Brain pericyte (primary cell): ENCODE results near the gene OTUD7B.
"Not testable (repeated sequence)": the region's sequence is repeated elsewhere in the genome, so short reads cannot be mapped to it uniquely, and the experiment has no call there.

Experiments
- DNase-seq: peaks from one replicate; pipeline ENCODE4 v3.0.0-alpha.2; 2012; ENCODE audit warnings: low read depth, low spot score

Gene OTUD7B

DNA sequence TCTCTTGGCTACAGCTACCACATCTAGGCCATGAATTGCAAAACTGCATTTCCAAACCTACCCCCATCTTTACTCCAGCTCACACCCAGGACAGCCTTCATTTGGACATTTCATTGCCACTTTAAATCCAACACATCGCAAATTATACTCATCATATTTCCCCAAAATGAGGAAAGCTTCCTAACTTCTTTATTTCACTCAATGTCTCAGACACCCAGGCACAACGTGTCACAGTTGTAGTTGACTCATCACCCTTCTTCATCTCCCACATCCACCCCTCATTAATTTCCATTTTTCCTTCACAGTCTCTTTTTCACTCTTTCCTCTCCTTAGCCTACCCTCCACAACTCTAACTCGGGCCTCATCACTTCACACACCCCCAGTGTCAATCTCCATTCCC is 6.7 kb downstream of the OTUD7B start:
- no peak for DNase-seq

GRCh38 chr1:150002217-150002616 is 8.3 kb downstream of the OTUD7B start:
- no peak for DNase-seq

- no peak for DNase-seq
These were observed 9.1 kb downstream of the OTUD7B start for GRCh38 chr1:150001415-150001814.

GRCh38 chr1:149997585-149998262 is 12.8 kb downstream of the OTUD7B start:
- no peak for DNase-seq

- DNase-seq: no peak
These were observed 14.6 kb downstream of the OTUD7B start for GRCh38 chr1:149995927-149996326.

- no peak for DNase-seq
These were observed 16.8 kb downstream of the OTUD7B start for GRCh38 chr1:149993764-149994163.

GRCh38 chr1:149993181-149993580 is 17.3 kb downstream of the OTUD7B start:
- no peak for DNase-seq

DNA sequence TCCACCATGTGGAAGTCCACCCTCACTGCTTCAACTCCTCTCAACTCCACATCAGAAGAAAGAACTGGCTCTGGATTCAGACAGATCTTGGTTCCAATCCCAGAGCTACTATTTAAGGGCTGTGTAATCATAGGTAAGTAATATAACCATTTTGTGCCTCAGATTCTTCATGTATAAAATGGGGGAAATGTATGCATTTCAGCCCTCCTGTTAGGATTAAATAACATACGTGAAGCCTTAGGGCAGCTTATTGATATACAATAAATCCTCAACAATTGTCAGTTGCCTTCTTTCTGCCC is 23.3 kb downstream of the OTUD7B start:
- no peak for DNase-seq

DNA sequence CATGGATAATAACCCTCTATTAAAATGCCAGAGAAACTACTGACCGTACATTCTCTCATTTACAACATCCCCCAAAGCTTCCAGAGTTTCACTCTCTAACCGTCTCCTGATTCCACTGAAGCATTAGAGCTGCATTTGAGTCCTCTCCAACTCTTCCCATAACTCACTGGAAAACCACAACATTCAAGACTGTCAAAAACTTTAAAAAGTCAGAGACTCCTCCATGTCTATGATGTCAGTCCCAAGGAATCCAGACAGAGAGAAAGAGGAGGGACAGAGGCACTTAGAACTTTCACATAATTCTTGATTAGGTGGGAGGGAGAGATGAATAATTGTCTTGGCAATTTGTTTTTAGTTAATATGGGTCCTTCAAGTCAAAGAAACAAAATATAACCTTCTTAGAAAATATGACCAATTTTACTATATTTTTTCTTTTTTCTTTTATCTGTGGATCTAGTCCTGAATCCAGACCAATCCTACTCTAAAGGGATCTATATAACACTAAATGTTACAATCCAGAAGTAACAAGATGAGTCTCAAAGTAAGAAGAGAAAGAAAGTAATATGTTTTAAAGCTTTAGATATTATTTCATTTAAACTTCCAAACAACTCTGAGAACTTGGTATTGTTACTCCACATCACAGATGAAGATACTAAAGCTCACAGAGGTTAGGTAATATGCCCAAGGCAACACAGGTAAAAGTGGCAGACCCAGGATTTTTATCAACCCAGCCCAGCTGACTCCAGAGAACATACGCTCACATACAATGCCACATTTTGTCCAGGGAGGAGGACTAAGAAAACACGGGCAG is 23.8 kb downstream of the OTUD7B start:
- DNase-seq: no peak

DNA sequence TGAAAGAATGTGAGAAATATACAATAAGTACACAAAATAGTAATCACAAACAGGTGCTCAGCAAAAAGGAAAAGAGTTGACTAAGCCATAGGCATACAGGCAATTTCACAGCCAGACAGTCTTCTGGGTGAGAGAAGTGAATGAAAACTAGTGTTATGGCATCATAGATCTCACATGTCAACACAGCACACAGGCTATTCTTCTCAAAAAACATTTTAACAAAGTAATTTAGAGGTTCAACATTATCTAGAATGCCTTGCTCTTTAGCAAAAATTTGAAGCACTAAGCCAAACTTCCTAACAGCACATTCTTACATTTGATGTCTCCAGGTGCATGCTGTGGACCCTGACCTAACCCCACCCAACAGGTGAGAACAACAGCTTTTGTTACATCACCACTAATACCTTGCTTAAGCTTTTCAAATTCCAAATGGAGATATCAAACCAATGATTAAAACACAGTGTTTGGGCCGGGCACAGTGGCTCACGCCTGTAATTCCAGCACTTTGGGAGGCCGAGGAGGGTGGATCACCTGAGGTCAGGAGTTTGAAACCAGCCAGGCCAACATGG is 30.5 kb downstream of the OTUD7B start:
- no peak for DNase-seq

- no peak for DNase-seq
These were observed 31.1 kb downstream of the OTUD7B start for GRCh38 chr1:149979245-149979971.

DNA sequence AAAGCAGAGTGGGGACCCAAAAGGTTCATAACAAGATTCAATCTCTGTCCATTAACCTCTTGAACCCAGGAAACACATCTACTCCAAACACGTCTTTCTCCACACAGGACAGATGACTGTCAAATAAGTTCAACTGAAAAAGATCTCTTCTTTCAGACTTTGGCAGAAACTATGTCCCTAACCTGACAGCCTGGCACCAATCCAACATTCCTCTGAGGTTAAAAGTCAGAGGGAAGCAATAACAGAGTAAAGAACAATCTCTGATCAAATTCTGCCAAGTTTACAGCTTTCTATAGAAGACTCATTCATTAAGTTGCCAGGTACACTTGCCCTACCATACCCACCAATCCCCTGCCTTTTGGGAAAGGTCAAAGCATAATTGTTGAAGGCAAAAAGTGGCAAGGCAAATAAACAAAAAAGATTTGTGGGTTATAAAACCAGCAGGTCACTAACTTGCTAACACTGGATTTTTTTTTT is 31.9 kb downstream of the OTUD7B start:
- DNase-seq: no peak

DNA sequence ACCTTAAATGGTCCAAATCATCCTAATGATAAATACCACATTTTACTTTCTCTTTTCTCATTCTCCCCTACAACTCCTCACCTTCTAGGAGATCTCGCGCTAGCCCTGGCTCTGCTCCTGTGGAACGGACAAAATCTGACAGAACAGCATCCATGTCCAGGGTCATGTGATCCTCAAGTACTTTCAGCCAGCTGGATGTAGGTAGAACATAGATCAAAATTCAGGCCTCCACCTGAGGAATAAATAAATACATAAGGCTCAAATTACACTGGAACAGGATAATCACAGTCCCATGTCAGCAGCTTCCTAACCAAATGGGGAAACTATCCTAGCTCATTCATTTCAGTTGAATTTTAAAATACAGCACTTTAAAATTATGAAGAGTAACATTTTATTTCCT is 33.2 kb downstream of the OTUD7B start:
- no peak for DNase-seq

GRCh38 chr1:149972547-149972946 is 38.0 kb downstream of the OTUD7B start:
- DNase-seq: no peak

DNA sequence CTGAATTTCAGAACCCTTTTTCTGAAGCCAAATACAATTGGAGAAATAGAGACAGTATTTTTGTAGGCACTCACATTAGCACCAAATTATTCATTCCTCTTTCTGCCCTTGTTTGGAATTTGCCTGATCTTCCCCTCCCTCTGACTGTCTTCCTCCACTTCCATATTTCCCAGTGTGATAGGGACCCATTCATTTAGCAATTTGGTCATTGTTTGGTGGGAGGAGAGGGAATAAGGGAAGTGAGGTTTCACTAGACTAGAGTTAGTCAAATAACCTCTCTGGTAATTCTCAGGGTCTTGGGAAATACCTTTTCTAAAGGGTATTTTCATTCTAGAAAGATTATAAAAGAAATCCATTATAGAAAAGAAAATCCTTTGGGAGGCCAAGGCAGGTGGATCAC is 42.9 kb downstream of the OTUD7B start:
- no peak for DNase-seq

DNA sequence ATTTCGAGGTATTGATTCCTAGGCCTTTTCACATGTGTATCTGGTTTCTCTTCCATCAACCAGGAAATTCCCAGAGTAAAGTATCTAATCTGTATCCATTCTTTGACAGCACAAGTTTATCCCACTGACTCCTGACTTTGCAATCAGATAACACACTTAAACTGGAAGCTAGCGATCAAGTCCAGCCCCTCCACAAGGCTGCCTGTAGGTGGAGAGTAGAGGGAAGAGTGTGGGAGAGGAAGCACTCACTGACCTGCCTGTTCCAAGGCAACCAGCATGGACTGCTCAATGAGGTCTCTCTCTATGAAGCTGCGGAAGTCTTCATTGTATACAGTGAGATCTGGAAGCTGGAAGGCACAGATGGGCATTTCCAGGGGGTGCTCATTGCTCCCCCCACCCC is 43.5 kb downstream of the OTUD7B start:
- DNase-seq: no peak

- no peak for DNase-seq
These were observed 44.1 kb downstream of the OTUD7B start for GRCh38 chr1:149966405-149966804.

- DNase-seq: no peak
These were observed 45.1 kb downstream of the OTUD7B start for GRCh38 chr1:149965440-149965839.

GRCh38 chr1:149963358-149963757 is 47.2 kb downstream of the OTUD7B start:
- DNase-seq: no peak

GRCh38 chr1:149962736-149963135 is 47.8 kb downstream of the OTUD7B start:
- no peak for DNase-seq

GRCh38 chr1:149962039-149962647 is 48.4 kb downstream of the OTUD7B start:
- DNase-seq: peak; percentile 37

- not testable (repeated sequence) for DNase-seq
These were observed 53.0 kb downstream of the OTUD7B start for GRCh38 chr1:149957548-149957947.
